Parathyroid adenoma (tissue), 2 donors: ENCODE results near the gene AGAP1.

Source experiments
- H2AFZ ChIP-seq: fragments of 300-600 bp; sonication (generic); one replicate; pipeline ENCODE4 v1.7.0; 2017; ENCODE audit warnings: antibody characterized with exemption, mild to moderate bottlenecking
- H3K27ac ChIP-seq: fragments of 300-600 bp; sonication (generic); one replicate; pipeline ENCODE4 v1.7.0; 2017
- H3K27me3 ChIP-seq: fragments of 300-600 bp; sonication (generic); one replicate; pipeline ENCODE4 v1.7.0; 2017; ENCODE audit warnings: low read length; ENCODE audit not compliant: control insufficient read depth, insufficient read depth
- H3K36me3 ChIP-seq: fragments of 300-600 bp; sonication (generic); one replicate; pipeline ENCODE4 v1.7.0; 2017; ENCODE audit warnings: low read length; ENCODE audit not compliant: control insufficient read depth, insufficient read depth
- H3K4me1 ChIP-seq: fragments of 300-600 bp; sonication (generic); one replicate; pipeline ENCODE4 v1.7.0; 2017; ENCODE audit warnings: control low read depth
- H3K4me2 ChIP-seq: fragments of 300-600 bp; sonication (generic); one replicate; pipeline ENCODE4 v1.7.0; 2017; ENCODE audit warnings: low read length
- H3K4me3 ChIP-seq: fragments of 300-600 bp; sonication (generic); one replicate; pipeline ENCODE4 v1.7.0; 2017; ENCODE audit warnings: low read depth, low read length
- H3K79me2 ChIP-seq: fragments of 300-600 bp; sonication (generic); one replicate; pipeline ENCODE4 v1.7.0; 2017; ENCODE audit warnings: control low read depth
- H3K9ac ChIP-seq: fragments of 300-600 bp; sonication (generic); one replicate; pipeline ENCODE4 v1.7.0; 2017; ENCODE audit warnings: mild to moderate bottlenecking
- H3K9me3 ChIP-seq: fragments of 300-600 bp; sonication (generic); one replicate; pipeline ENCODE4 v1.7.0; 2017; ENCODE audit warnings: low read length; ENCODE audit not compliant: control insufficient read depth
- TF ChIP-seq, protein P1 (sequence below): fragments of 300-600 bp; sonication (generic); IDR thresholded peaks from one replicate; pipeline ENCODE4 v1.7.0; 2017; ENCODE audit warnings: antibody characterized with exemption, mild to moderate bottlenecking
- donor health status: primary hyperparathyroidism.

AGAP1 gene

DNA sequence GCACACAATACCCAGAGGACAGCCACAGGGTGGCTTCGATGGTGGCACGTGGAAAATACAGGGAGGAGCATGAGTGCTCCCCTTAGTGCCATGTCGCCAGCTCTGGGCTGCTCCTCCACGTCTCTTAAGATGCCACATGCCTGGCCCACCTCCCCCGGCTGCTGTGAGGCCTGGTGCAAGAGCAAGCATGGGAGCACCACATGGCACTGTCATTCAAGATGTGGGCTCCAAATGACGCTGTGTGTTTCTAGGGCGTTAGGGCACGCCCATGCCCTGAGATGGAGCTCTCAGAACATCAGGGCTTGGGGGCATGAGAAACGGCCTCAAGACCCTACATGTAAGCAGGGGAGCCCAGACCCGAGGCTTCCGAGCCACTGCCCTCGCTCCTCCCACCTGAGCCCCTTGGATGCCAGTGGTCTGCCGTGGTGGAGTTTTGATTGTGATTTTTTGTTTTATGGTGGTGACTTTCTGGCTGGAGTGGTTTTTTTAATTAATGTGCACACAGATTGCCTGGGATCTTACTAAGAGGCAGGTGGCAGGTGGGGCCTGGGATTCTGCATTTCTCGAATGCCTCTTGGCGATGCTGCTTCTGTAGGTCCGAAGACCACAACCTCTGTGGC lies 435.0 kb downstream of the AGAP1 start:
- H2AFZ ChIP-seq: no peak overlapping the region
- H3K79me2 ChIP-seq: no peaks in the 10 kb centered on the region
- no peak overlapping the region for H3K27ac ChIP-seq
- TF ChIP-seq, protein P1, sequence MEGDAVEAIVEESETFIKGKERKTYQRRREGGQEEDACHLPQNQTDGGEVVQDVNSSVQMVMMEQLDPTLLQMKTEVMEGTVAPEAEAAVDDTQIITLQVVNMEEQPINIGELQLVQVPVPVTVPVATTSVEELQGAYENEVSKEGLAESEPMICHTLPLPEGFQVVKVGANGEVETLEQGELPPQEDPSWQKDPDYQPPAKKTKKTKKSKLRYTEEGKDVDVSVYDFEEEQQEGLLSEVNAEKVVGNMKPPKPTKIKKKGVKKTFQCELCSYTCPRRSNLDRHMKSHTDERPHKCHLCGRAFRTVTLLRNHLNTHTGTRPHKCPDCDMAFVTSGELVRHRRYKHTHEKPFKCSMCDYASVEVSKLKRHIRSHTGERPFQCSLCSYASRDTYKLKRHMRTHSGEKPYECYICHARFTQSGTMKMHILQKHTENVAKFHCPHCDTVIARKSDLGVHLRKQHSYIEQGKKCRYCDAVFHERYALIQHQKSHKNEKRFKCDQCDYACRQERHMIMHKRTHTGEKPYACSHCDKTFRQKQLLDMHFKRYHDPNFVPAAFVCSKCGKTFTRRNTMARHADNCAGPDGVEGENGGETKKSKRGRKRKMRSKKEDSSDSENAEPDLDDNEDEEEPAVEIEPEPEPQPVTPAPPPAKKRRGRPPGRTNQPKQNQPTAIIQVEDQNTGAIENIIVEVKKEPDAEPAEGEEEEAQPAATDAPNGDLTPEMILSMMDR: no peak
- H3K4me2 ChIP-seq: no peak overlapping the region
- no peaks in the 10 kb centered on the region for H3K27me3 ChIP-seq
- H3K4me1 ChIP-seq: no peaks in the 10 kb centered on the region
- no peaks in the 10 kb centered on the region for H3K9me3 ChIP-seq
- no peak overlapping the region for H3K9ac ChIP-seq
- H3K36me3 ChIP-seq: no peaks in the 10 kb centered on the region
- H3K4me3 ChIP-seq: no peak overlapping the region

DNA sequence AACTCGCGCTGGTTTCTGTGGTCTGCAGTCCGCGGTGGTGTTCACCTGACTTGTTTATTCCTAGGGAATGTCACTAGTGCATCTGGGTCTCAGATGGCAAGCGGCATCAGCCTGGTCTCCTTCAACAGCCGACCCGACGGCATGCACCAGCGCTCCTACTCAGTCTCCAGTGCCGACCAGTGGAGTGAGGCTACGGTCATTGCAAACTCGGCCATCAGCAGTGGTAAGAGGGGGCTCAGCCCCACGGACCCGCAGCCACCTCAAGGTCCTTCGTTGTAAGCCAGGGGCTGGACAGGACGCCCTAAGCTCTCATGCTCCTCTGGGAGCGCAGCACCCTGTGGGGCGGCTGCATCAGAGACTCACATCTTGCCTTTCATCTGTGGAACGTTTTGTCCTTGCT lies 436.9 kb downstream of the AGAP1 start:
- Histone ChIP-seq H3K27me3 (no peaks in the 10 kb centered on the region), H3K4me3 (no peak overlapping the region), H3K9ac (no peak overlapping the region), H3K9me3 (no peaks in the 10 kb centered on the region), H3K27ac (no peak overlapping the region), H3K4me1 (no peaks in the 10 kb centered on the region), H2AFZ (no peak overlapping the region), H3K4me2 (no peak overlapping the region), H3K36me3 (no peaks in the 10 kb centered on the region), H3K79me2 (no peaks in the 10 kb centered on the region)
- TF ChIP-seq, protein P1: no peak

DNA sequence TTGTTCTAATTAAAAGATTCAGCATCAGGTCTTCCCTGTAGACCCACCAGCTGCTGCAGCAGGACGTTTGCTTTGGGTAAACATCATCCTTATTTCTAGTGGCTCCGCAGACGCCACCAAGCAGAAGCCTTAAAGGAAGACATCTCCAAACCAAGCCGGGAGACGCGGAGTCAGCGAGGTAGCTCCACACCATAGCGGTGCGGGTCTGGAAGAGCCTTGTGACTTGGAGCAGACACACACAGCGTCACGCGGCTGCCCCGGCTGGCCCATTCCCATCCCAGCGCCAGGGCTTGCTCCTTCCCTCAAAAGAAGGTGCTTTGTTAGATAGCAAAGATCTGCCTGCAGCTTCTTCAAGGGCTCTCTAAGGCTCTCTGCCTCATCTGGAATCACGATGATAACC lies 437.8 kb downstream of the AGAP1 start:
- Histone ChIP-seq H3K4me1 (no peaks in the 10 kb centered on the region), H3K9ac (no peak overlapping the region), H3K27me3 (no peaks in the 10 kb centered on the region), H3K4me2 (no peak overlapping the region), H3K4me3 (no peak overlapping the region), H3K36me3 (no peaks in the 10 kb centered on the region), H3K27ac (no peak overlapping the region), H3K9me3 (no peaks in the 10 kb centered on the region), H2AFZ (no peak overlapping the region), H3K79me2 (no peaks in the 10 kb centered on the region)
- TF ChIP-seq, protein P1: no peak

DNA sequence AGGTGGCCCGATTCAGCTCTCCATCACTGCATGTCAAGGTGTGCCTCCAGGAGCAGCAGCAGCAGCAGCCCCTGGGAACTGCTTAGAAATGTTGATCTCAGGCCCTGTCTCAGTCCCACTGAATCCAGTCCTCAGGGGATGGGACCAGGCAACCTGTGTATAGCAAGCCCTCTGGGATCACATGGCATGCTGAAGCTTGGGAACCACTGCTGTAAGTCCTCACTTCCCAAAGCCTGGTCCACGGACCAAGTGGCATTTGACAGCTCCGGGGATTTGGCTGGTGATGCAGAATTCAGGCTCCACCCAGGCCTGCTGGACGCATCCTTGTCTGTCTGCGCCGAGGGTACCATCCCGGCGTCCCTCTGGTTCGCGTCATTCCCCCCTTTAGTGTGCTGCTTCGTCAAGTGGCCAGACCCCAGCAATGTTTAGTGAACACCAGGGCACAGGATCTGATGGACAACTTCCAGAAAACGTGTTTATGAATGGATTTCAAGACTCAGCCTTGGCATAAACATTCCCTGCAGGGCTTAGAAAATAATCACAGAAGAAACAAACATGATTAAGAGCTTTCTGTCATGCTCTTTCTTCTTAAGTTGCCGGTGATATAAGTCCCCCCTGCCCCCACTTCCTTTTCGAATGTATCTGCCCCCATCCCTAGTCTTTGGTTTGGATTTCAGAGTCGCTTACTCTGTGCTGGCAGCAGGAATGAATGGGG lies 440.4 kb downstream of the AGAP1 start:
- no peak overlapping the region for H3K9ac ChIP-seq
- no peak overlapping the region for H3K4me3 ChIP-seq
- no peaks in the 10 kb centered on the region for H3K36me3 ChIP-seq
- no peak overlapping the region for H3K27ac ChIP-seq
- no peak overlapping the region for H3K4me2 ChIP-seq
- no peaks in the 10 kb centered on the region for H3K27me3 ChIP-seq
- no peaks in the 10 kb centered on the region for H3K4me1 ChIP-seq
- TF ChIP-seq, protein P1: no peak
- H2AFZ ChIP-seq: no peak overlapping the region
- H3K9me3 ChIP-seq: no peaks in the 10 kb centered on the region
- H3K79me2 ChIP-seq: no peaks in the 10 kb centered on the region
